Neural cell (in vitro differentiated cells): ENCODE measurements around the gene APOBEC3G. TPM values are rescaled to one million over a fixed set of nuclear protein-coding genes. Genes with fewer than 3 reads are reported as not detected.
"Not testable (repeated sequence)": the region's sequence is repeated elsewhere in the genome, so short reads cannot be mapped to it uniquely, and the experiment has no call there.

Experiments
- H2AFZ ChIP-seq: fragments of 200-600, 300-800 bp; sonication (generic), shearing (Covaris generic); 2 replicates; pipeline ENCODE4 v1.6.0; 2014; ENCODE audit warnings: low read depth, mild to moderate bottlenecking, antibody characterized with exemption, low read length, moderate library complexity
- H3F3A ChIP-seq: fragments of 200-600 bp; shearing (Covaris generic); 2 replicates; pipeline ENCODE4 v1.6.1; 2016; ENCODE audit warnings: mild to moderate bottlenecking, moderate library complexity, mixed read lengths, antibody characterized with exemption, low read length; ENCODE audit not compliant: insufficient read depth, poor library complexity, severe bottlenecking
- H3K27ac ChIP-seq: fragments of 200-600, 300-800 bp; sonication (generic), shearing (Covaris generic); 2 replicates; pipeline ENCODE4 v1.5.1; 2014; ENCODE audit warnings: mild to moderate bottlenecking, low read length, moderate library complexity
- H3K27me3 ChIP-seq: fragments of 300-800, 200-600 bp; sonication (generic), shearing (Covaris generic); 2 replicates; pipeline ENCODE4 v1.6.0; 2014; ENCODE audit warnings: mild to moderate bottlenecking, low read depth, low read length, moderate library complexity; ENCODE audit not compliant: insufficient read depth
- H3K36me3 ChIP-seq: fragments of 300-800, 200-600 bp; sonication (generic), shearing (Covaris generic); 2 replicates; pipeline ENCODE4 v1.5.1; 2014; ENCODE audit warnings: mild to moderate bottlenecking, antibody characterized with exemption, low read length, moderate library complexity; ENCODE audit not compliant: insufficient read depth
- H3K4me2 ChIP-seq: fragments of 300-800, 200-600 bp; sonication (generic), shearing (Covaris generic); 2 replicates; pipeline ENCODE4 v1.6.0; 2014; ENCODE audit warnings: mild to moderate bottlenecking, low read length
- H3K4me3 ChIP-seq: fragments of 300-800, 200-600 bp; sonication (generic), shearing (Covaris generic); 2 replicates; pipeline ENCODE4 v1.5.1; 2014; ENCODE audit warnings: mild to moderate bottlenecking, low read length, moderate library complexity
- H3K79me2 ChIP-seq: fragments of 200-600 bp; shearing (Covaris generic); replicated peaks from 2 replicates; pipeline ENCODE4 v1.6.0; 2014; ENCODE audit warnings: mild to moderate bottlenecking, low read length, moderate library complexity; ENCODE audit not compliant: insufficient read depth
- H3K9ac ChIP-seq: fragments of 300-800, 200-600 bp; sonication (generic), shearing (Covaris generic); 2 replicates; pipeline ENCODE4 v1.6.1; 2016; ENCODE audit warnings: mild to moderate bottlenecking, low read length, mixed read lengths
- H3K9me2 ChIP-seq: fragments of 200-600 bp; shearing (Covaris generic); 2 replicates; pipeline ENCODE4 v1.6.1; 2016; ENCODE audit warnings: mild to moderate bottlenecking, low read length, mixed read lengths; ENCODE audit not compliant: insufficient read depth
- H3K9me3 ChIP-seq: fragments of 200-600, 300-800 bp; sonication (generic), shearing (Covaris generic); 2 replicates; pipeline ENCODE4 v1.6.1; 2016; ENCODE audit warnings: mild to moderate bottlenecking, mixed run types, low read length, moderate library complexity, mixed read lengths
- H4K20me1 ChIP-seq: fragments of 200-600 bp; shearing (Covaris generic); 2 replicates; pipeline ENCODE4 v1.6.1; 2016; ENCODE audit warnings: mild to moderate bottlenecking, mixed run types; ENCODE audit not compliant: insufficient read depth
- CTCF ChIP-seq: fragments of 450-650 bp; IDR thresholded peaks from 2 replicates; pipeline ENCODE4 v1.5.1; 2014; ENCODE audit warnings: antibody characterized with exemption, mild to moderate bottlenecking, moderate library complexity; ENCODE audit not compliant: poor library complexity, severe bottlenecking
- EP300 ChIP-seq: fragments of 450-650 bp; conservative IDR thresholded peaks from 2 replicates; pipeline ENCODE4 v1.6.1; 2014; ENCODE audit warnings: antibody characterized with exemption, mild to moderate bottlenecking, moderate library complexity; ENCODE audit not compliant: poor library complexity, severe bottlenecking
- EZH2 ChIP-seq: fragments of 200-600, 300-800 bp; shearing (Covaris generic), sonication (generic); IDR thresholded peaks from 2 replicates; pipeline ENCODE4 v1.6.1; 2014; ENCODE audit warnings: antibody characterized with exemption, low read length, borderline replicate concordance, mild to moderate bottlenecking; ENCODE audit not compliant: insufficient read depth, poor library complexity, severe bottlenecking
- MXI1 ChIP-seq: fragments of 450-650 bp; conservative IDR thresholded peaks from 2 replicates; pipeline ENCODE4 v1.6.1; 2014; ENCODE audit warnings: antibody characterized with exemption, mild to moderate bottlenecking; ENCODE audit not compliant: poor library complexity, severe bottlenecking
- POLR2AphosphoS5 ChIP-seq: IDR thresholded peaks from 2 replicates; pipeline ENCODE4 v1.6.1; 2012
- RAD21 ChIP-seq: fragments of 450-650 bp; conservative IDR thresholded peaks from 2 replicates; pipeline ENCODE4 v1.6.1; 2014; ENCODE audit warnings: antibody characterized with exemption, mild to moderate bottlenecking, moderate library complexity
- REST ChIP-seq: IDR thresholded peaks from 2 replicates; pipeline ENCODE4 v1.6.1; 2012; ENCODE audit warnings: borderline replicate concordance
- SMC3 ChIP-seq: fragments of 450-650 bp; conservative IDR thresholded peaks from 2 replicates; pipeline ENCODE4 v1.6.1; 2014; ENCODE audit warnings: antibody characterized with exemption, mild to moderate bottlenecking, moderate library complexity; ENCODE audit not compliant: poor library complexity
- TAF1 ChIP-seq: IDR thresholded peaks from 2 replicates; pipeline ENCODE4 v1.6.1; 2012; ENCODE audit warnings: low read depth
- polyA plus RNA-seq: library from polyadenylated mRNA; depleted of rRNA; stranded (reverse); fragments of >200 nt; gene quantifications from 2 replicates; pipeline ENCODE4 v1.2.3, GENCODE V29; 2014

Gene APOBEC3G
- polyA plus RNA-seq, 1 donor from 2014 or later, result not detected

- no peak overlapping the region for H3K4me3 ChIP-seq
- no peaks in the 10 kb centered on the region for H3F3A ChIP-seq
- no peak overlapping the region for H3K9ac ChIP-seq
- H3K79me2 ChIP-seq, result no peaks in the 10 kb centered on the region
- no peaks in the 10 kb centered on the region for H3K36me3 ChIP-seq
- H4K20me1 ChIP-seq, result no peaks in the 10 kb centered on the region
- H3K9me3 ChIP-seq, result no peaks in the 10 kb centered on the region
- H3K27me3 ChIP-seq, result no peaks in the 10 kb centered on the region
- no peak overlapping the region for H2AFZ ChIP-seq
- no peak overlapping the region for H3K27ac ChIP-seq
- TF ChIP-seq EP300, result no peak
- TF ChIP-seq REST, result no peak
- TF ChIP-seq POLR2AphosphoS5, result no peak
- no peak for TF ChIP-seq SMC3
- TF ChIP-seq CTCF, result no peak
- no peak for TF ChIP-seq EZH2
- no peak for TF ChIP-seq TAF1
- TF ChIP-seq RAD21, result no peak
- TF ChIP-seq MXI1, result no peak
- H3K4me2 ChIP-seq, result no peak overlapping the region
- no peaks in the 10 kb centered on the region for H3K9me2 ChIP-seq
These were observed 8.9 kb upstream of the APOBEC3G start for GRCh38 chr22:39068033-39068785.

GRCh38 chr22:39070186-39070585 lies 6.9 kb upstream of the APOBEC3G start:
- Histone ChIP-seq H4K20me1 (no peaks in the 10 kb centered on the region), H3K36me3 (no peaks in the 10 kb centered on the region), H3K9me2 (no peaks in the 10 kb centered on the region), H3K4me3 (no peak overlapping the region), H3K27me3 (no peaks in the 10 kb centered on the region), H3K9ac (no peak overlapping the region), H3K79me2 (no peaks in the 10 kb centered on the region), H3K27ac (no peak overlapping the region), H3K9me3 (no peaks in the 10 kb centered on the region), H3F3A (no peaks in the 10 kb centered on the region), H2AFZ (no peak overlapping the region), H3K4me2 (no peak overlapping the region)
- TF ChIP-seq MXI1 (no peak), POLR2AphosphoS5 (no peak), SMC3 (no peak), EZH2 (no peak), RAD21 (no peak), REST (no peak), TAF1 (no peak), EP300 (no peak), CTCF (no peak)

- H3K27ac ChIP-seq, H3K9me2 ChIP-seq, H3K27me3 ChIP-seq, H3K4me3 ChIP-seq, H3F3A ChIP-seq, H2AFZ ChIP-seq, H4K20me1 ChIP-seq, H3K36me3 ChIP-seq, H3K9ac ChIP-seq, H3K79me2 ChIP-seq, H3K9me3 ChIP-seq, H3K4me2 ChIP-seq: not testable (repeated sequence)
These were observed 4.5 kb upstream of the APOBEC3G start for GRCh38 chr22:39072581-39072981.
